RWPE2 (cell line): ENCODE results near the gene NAPEPLD.

Experiments used
- ATAC-seq: fragments of 200-7000 bp; cut with Tn5 transposase; 3 replicates; pipeline ENCODE4 v1.9.1; 2021; ENCODE audit warnings: low read depth
- DNase-seq: peaks from one replicate; pipeline ENCODE4 v3.0.0-alpha.2; 2020; ENCODE audit warnings: low spot score
- H3K27ac ChIP-seq: fragments of 450-650 bp; 2 replicates; pipeline ENCODE4 v1.5.1; 2017; ENCODE audit warnings: mild to moderate bottlenecking; ENCODE audit not compliant: poor library complexity, severe bottlenecking
- H3K27me3 ChIP-seq: fragments of 250-450 bp; sonication (Bioruptor Pico); 2 replicates; pipeline ENCODE4 v1.5.1; 2021; ENCODE audit warnings: mild to moderate bottlenecking, moderate library complexity; ENCODE audit not compliant: insufficient read depth, poor library complexity, severe bottlenecking
- H3K36me3 ChIP-seq: fragments of 250-450 bp; sonication (Bioruptor Pico); 2 replicates; pipeline ENCODE4 v1.5.1; 2020; ENCODE audit warnings: low read depth, mild to moderate bottlenecking, moderate library complexity
- H3K4me1 ChIP-seq: fragments of 250-450 bp; sonication (Bioruptor Pico); 2 replicates; pipeline ENCODE4 v1.5.1; 2021; ENCODE audit warnings: mild to moderate bottlenecking, moderate library complexity; ENCODE audit not compliant: insufficient read depth, poor library complexity, severe bottlenecking
- H3K4me3 ChIP-seq: fragments of 250-450 bp; sonication (Bioruptor Pico); 2 replicates; pipeline ENCODE4 v1.5.1; 2021; ENCODE audit warnings: mild to moderate bottlenecking, moderate library complexity; ENCODE audit not compliant: severe bottlenecking
- H3K9me3 ChIP-seq: fragments of 250-450 bp; sonication (Bioruptor Pico); 2 replicates; pipeline ENCODE4 v1.5.1; 2021; ENCODE audit warnings: mild to moderate bottlenecking, moderate library complexity; ENCODE audit not compliant: severe bottlenecking
- TF ChIP-seq, protein P1 (sequence below): fragments of 450-650 bp; IDR thresholded peaks from one replicate; pipeline ENCODE4 v1.5.1; 2017; ENCODE audit warnings: mild to moderate bottlenecking, moderate library complexity; ENCODE audit not compliant: poor library complexity, severe bottlenecking

Gene NAPEPLD

GRCh38 chr7:103124429-103124979 is 24.4 kb downstream of the NAPEPLD start:
- TF ChIP-seq, protein P1, sequence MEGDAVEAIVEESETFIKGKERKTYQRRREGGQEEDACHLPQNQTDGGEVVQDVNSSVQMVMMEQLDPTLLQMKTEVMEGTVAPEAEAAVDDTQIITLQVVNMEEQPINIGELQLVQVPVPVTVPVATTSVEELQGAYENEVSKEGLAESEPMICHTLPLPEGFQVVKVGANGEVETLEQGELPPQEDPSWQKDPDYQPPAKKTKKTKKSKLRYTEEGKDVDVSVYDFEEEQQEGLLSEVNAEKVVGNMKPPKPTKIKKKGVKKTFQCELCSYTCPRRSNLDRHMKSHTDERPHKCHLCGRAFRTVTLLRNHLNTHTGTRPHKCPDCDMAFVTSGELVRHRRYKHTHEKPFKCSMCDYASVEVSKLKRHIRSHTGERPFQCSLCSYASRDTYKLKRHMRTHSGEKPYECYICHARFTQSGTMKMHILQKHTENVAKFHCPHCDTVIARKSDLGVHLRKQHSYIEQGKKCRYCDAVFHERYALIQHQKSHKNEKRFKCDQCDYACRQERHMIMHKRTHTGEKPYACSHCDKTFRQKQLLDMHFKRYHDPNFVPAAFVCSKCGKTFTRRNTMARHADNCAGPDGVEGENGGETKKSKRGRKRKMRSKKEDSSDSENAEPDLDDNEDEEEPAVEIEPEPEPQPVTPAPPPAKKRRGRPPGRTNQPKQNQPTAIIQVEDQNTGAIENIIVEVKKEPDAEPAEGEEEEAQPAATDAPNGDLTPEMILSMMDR = no peak
- ATAC-seq = no peak
- H3K27ac ChIP-seq = no peak overlapping the region
- DNase-seq = no peak
- no peaks in the 10 kb centered on the region for H3K9me3 ChIP-seq
- no peak overlapping the region for H3K4me3 ChIP-seq
- H3K4me1 ChIP-seq = no peaks in the 10 kb centered on the region
- peaks cover 12% of the 10 kb centered on the region for H3K36me3 ChIP-seq
- H3K27me3 ChIP-seq = no peaks in the 10 kb centered on the region

DNA sequence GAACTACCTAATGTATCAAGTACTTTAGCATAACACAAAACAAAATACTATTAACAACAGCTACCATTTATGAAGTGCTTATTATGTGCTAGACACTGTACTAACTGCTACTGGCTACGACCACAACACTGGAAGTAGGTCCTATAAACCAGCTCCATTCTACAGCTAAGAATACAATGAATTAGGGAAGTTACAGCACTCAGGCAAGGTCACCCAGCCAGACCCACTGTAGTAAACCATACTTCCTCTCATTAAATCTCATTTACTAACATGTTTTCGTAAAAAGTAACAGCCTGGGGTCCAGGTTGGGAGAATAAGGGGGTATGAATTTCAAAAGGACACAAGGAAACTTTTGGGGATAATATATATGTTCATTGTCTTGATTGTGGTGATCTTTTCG is 25.4 kb downstream of the NAPEPLD start:
- Histone ChIP-seq H3K36me3 (peaks cover 17% of the 10 kb centered on the region), H3K27me3 (no peaks in the 10 kb centered on the region), H3K27ac (no peak overlapping the region), H3K9me3 (no peaks in the 10 kb centered on the region), H3K4me3 (no peak overlapping the region), H3K4me1 (no peaks in the 10 kb centered on the region)
- DNase-seq = no peak
- TF ChIP-seq, protein P1 = no peak
- ATAC-seq = no peak

DNA sequence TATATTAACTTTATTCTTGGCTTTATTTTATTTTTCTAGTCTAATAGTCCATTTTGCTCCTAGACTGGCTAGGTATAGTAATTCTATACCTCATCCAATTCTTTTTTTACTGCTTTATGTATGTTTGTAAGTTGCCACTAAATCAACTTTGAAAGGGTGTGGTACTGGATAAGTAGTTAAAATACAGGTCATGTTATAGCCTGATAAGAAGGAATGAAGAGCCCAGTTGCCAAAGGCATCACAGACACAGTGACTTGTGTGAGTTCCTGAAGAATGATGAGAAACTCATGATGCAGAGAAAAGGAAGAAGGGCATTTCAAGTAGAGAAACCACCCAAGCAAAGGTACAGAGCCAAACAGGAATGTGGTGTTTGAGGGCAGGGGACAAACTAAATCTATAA is 27.3 kb downstream of the NAPEPLD start:
- Histone ChIP-seq H3K9me3 (no peaks in the 10 kb centered on the region), H3K27ac (no peak overlapping the region), H3K4me3 (no peak overlapping the region), H3K27me3 (no peaks in the 10 kb centered on the region), H3K4me1 (no peaks in the 10 kb centered on the region), H3K36me3 (peaks cover 17% of the 10 kb centered on the region)
- DNase-seq (no peak), ATAC-seq (no peak)
- TF ChIP-seq, protein P1 = no peak

- TF ChIP-seq, protein P1 = no peak
- Histone ChIP-seq H3K9me3 (no peaks in the 10 kb centered on the region), H3K4me3 (no peak overlapping the region), H3K27ac (no peak overlapping the region), H3K27me3 (no peaks in the 10 kb centered on the region), H3K36me3 (peaks cover 17% of the 10 kb centered on the region), H3K4me1 (no peaks in the 10 kb centered on the region)
- DNase-seq (no peak), ATAC-seq (no peak)
Measured at GRCh38 chr7:103120362-103120761, 28.5 kb downstream of the NAPEPLD start.

- peaks cover 14% of the 10 kb centered on the region for H3K36me3 ChIP-seq
- ATAC-seq = no peak
Measured at GRCh38 chr7:103119791-103120291, 29.1 kb downstream of the NAPEPLD start.

More at GRCh38 chr7:103119791-103120291, 29.1 kb downstream of the NAPEPLD start:
- Histone ChIP-seq H3K4me1 (no peaks in the 10 kb centered on the region), H3K4me3 (no peak overlapping the region), H3K27me3 (no peaks in the 10 kb centered on the region), H3K27ac (no peak overlapping the region), H3K9me3 (no peaks in the 10 kb centered on the region)
- no peak for DNase-seq
- TF ChIP-seq, protein P1 = no peak
